NCI-H526 (cell line): Measurements from ENCODE around the gene RABGAP1L.
"Not testable (repeated sequence)": the region's sequence is repeated elsewhere in the genome, so short reads cannot be mapped to it uniquely, and the experiment has no call there.

Experiments used
- DNase-seq, 2 experiments: peaks; one replicate each; lab custom pipeline; 2025; lab: John Stamatoyannopoulos, UW

The RABGAP1L gene

DNA sequence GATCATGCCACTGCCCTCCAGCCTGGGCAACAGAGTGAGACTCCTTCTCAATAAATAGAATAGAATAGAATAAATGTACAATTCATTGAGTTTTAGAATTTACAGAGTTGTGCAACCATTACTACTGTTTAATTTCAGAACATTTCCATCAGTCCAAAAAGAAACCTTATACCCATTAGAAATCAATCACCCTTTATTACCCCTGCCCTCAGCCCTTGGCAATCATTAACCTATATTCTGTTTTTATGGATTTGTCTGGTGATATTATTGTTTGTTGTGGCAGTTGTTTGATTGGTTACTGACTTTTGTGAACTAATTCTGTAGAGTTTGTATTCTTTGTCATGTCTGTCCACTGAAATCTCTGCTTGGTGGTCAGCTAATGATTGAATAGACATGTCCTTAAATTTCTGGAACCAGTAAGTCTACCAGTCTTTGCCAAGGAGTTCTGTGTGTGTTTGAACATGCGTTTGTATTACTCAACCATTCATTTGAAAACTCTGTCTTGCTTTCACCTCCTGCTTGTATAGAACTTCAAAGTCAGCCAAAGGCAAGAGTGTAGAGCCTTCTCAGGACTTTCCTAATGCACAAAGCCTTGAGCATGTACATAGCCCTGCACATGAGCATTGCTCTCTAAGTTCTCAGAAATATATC, 497.2 kb downstream of the RABGAP1L start:
- no peak for DNase-seq

DNA sequence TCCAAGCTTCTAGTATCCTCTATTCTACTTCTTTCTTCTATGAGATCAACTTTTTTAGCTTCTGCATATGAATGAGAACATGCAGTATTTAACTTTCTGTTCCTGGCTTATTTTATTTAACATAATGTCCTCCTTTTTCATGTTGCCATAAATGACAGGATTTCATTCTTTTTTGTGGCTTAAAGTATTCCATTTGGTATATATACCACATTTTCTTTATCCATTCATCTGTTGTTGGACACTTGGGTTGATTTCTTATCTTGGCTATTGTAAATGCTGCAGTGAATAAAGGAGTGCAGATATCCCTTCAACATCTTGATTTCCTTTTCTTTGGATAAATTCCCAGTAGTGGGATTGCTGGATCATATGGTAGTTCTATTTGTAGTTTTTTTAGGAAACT, 498.1 kb downstream of the RABGAP1L start:
- no peak for DNase-seq

DNA sequence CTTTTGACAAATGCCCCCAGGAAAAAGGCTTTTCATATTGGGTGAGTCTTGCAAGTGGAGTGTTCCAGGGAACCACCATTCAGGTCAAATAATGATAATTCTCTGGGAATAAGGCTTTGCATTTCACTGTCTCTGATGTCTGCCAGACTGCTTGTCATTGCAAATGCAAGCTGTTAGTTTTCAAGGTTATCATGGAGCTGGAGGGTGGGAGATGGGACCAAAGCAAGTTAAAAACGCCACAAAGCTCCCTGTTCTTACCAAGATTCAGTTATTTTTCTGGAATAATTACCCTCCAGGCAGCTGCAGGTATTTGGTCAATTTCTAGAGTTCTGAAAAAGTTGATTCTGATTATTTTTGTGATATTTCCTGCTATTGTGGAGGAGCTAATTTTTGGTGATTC, 498.6 kb downstream of the RABGAP1L start:
- DNase-seq = no peak

DNA sequence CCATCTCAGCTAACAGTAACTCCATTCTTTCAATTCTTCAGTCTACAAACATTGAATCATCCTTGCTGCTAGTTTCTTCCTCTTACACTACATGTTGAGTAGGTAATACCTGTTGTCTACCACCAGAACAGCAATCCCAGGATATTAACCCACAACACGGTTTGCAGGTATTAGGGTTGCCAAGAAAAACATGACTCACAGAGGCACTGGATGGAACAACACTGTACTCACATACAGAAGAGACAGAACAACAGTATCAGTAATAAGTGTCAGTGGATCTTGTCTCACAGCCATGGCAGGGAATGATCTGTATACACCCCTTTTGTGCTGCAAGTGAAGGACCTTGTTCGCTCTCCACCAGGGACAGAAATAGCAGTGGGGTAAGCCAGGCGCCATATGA, 500.5 kb downstream of the RABGAP1L start:
- DNase-seq = no peak

DNA sequence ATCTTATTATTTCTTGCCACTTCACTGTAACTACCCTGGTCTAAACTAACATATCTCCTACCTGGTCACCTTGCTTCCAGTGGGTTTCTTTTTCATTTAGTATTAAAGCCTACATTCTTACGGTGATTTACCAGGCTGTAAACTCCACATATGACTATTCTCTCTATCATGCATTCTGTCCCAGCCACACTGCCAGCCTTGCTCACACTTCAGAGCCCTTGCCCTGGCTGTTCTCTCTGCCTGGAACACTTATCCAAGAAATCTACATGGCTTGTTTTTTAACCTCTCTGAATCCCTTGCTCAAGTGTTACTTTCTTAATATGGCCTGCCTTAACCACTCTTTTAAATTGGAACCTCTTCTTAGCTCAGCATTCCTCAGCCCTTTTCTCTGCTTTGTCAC, 501.2 kb downstream of the RABGAP1L start:
- no peak for DNase-seq

DNA sequence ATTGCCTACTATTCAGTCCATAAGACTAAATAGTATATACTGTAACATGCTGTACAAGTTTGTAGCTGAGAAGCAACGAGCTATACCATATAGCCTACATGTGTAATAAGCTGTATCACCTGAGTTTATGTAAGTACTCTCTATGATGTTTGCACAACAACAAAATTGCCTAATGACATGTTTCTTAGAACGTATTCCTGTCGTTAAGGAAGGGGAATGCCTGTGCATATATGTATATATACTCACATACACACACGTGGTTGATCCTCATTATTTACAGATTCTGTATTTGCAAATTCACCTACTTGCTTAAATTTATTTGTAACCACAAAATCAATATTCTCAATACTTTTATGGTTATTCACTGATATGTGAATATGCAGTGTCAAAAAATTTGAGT, 504.0 kb downstream of the RABGAP1L start:
- DNase-seq = no peak

DNA sequence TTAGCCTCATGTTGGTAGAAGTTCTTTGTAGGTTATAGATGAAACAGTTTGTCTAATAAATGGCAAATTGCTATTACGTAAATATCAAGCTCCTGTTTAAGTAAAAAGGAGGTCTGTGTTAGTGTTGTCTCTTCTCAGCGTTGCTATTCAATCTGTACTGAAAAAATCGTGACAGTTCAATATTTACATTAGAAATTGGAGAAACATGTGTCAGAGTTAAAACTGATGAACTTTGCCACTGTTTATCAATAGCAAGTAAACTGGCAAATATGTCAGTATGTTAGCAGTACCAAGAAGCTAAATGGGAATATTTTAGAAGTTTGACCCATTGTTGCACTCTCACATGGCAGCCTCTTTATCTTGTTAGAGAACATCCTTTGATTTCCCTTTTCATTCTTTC, 506.9 kb downstream of the RABGAP1L start:
- DNase-seq = no peak

DNA sequence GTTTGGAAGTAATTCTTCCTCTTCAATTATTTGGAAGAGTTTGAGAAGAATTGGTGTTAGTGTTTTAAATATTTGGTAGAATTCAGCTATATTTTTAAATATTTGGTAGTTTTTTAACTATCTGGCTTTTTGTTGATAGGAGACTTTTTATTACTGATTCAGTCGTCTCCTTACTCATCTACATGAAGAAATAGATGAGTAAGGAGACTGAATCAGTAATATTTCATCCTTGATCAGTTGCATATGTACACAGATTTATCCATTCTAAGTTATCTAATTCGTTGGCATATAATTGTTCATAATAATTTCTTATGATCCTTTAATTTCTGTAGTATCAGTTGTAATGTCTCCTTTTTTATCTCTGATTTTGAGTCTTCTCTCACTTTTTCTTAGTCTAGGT, 512.5 kb downstream of the RABGAP1L start:
- DNase-seq = no peak

DNA sequence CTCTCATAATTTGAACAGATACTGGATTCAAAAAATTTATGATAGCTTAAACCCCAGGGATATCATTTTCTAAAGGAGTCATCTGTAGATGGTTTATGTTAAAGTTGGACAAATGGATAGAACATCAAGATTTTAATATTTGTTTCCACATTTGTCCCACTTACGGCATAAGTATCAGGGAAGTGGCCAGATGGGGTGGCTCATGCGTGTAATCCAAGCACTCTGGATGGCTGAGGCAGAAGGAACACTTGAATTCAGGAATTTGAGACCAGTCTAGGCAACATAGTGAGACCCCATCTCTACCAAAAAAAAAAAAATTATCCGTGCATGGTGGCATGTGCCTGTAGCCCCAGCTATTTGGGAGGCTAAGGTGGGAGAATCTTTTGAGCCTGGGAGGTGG, 517.5 kb downstream of the RABGAP1L start:
- no peak for DNase-seq

DNA sequence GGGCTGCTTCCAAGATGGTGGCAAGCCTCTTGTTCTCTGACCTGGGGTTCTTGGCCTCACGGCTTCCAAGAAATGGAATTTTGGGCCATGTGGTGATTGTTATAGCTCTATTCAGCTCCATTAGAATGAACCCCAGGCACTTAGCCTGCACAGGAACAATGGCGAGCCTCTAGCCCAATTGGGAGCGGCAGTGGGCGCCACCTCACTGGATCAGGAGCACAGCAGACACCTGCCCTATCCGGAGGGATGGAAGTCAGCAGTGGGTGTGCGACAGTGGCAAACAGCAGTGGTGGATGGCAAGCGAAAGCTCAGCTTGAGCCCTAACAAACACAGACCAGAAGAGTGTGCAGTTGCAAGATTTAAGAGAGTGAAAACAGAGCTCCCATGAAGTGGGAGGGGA, 519.3 kb downstream of the RABGAP1L start:
- DNase-seq = no peak

DNA sequence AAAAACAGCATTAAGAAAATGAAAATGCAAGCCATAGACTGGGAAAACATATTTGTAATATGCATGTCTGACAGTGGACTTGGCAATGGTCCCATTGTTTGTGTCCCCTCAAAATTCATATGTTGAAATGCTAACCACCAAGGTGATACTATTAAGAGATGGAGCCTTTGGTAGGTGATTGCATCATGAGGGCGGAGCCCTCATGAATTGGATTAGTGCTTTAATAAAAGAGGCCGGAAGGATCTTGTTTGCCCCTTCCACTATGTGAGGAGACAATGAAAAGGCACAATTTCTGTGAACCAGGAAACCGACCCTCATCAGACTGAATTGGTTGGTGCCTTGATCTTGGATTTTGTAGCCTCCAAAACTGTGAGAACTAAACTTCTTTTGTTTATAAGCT, 520.8 kb downstream of the RABGAP1L start:
- no peak for DNase-seq

DNA sequence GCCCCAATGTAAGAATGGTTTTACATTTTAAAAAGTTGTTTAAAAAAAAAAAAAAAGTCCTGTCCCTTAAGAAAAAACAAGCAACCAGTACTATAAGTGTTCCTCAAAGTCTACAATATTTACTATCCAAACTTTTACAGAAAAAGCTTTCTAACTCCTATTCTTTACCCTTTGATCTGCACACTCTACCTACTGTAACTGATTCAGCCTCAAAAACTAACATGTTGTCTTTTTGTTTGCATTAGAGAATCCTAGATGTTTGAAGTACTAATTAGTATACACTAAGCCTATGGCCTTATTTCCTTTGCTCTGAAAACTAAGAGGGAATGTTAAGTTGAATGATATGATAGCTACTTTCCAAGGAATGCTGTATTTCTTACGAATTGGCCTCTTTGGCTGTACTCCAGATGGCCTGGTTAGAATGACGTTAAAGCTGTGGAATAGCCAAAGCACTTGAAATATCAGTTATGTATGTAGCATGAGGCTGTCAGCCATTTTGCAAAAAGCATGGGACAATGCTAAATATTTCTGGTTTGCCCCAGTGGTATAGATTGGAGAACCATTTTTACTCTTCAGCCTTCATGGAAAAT, 523.2 kb downstream of the RABGAP1L start:
- DNase-seq = no peak

DNA sequence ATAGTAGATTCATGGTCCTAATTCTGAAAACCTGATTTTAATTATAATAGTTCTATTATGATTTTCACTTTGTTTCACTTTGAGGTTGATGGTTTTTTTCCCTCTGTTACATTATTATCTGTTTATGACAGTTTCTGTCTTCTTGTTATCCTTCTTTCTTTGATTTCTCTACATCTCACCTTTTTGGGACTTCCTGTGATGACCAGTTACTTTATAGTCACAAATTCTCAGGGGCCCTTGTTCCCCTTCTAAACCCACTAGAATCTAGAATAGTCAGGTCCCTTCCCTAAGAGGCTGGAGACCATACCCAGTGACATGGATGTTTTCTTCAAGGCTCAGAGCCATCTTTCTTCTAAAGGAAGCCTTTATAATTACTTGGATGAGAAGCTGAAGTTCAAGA, 526.9 kb downstream of the RABGAP1L start:
- no peak for DNase-seq

DNA sequence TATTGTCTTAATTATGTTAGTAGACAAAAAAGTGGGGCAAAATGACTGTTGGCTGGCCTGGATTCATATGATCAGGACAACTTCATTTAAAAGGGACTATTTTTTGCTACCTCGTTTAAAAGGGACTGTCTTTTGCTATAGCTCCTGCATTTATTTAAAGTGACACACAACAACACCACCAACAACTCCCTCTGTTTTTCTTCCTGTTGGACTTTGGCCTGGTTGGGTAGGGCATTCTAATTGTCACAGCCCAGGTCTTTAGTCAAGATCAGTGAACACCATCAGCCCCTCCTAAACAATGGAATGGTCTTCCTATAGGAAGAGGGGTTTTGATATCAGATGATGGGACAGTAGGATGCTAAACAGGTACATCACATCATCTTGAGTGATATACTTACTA, 530.2 kb downstream of the RABGAP1L start:
- DNase-seq = peak; percentile 17 to 32

DNA sequence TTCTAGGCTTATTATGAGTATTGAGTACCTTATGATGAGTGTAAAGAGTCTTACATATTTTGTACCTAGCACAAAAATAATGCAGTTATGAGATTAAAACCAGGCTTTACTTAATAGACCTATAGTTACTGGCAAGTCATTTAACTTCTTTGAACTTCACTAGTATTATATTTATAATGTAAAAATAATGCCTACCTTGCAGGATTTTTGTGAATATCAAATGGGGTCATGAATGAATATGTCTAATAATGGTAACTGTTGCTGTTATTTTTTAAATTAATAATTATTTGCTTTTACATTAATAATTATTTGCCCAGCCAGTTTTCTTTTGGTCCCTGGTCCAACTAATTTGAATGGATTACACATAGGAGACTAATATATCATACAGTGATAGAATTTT, 530.9 kb downstream of the RABGAP1L start:
- no peak for DNase-seq

DNA sequence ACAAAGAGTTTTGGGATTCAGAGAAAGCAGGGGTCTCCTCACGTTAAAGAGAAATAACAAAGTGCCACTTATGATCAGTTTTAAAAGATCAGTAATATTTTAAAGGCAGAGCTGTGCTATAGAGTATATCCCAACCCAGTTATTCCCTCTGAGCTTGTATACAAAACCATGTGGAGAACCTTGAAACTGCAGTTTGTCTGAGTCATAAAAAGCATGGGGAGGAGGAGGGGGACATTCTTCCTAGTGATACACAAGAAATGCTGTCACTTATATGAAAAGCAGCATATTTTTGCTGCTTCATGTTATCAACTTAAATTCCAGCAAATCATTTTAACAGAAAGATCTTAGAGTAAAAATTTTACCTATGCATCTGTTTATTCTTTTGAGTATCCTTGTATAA, 533.0 kb downstream of the RABGAP1L start:
- DNase-seq = no peak

DNA sequence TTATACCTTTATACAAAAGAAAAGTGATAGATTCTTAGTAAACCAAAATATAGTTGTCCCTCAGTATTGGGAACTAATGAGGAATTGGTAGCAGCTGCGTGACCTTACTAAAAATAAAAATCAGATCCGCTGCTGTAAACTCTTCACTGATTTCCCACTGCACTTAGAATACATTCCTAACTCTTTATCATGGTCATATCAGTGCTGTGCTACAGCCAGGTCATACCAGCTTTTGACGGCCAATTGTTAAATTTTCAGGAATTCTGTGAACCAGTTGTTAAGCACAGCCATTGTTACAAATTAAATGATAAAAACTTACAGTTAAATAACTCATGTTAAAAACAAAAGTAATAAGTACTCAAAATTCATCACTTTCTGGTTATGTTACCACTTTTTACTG, 533.8 kb downstream of the RABGAP1L start:
- DNase-seq = no peak

DNA sequence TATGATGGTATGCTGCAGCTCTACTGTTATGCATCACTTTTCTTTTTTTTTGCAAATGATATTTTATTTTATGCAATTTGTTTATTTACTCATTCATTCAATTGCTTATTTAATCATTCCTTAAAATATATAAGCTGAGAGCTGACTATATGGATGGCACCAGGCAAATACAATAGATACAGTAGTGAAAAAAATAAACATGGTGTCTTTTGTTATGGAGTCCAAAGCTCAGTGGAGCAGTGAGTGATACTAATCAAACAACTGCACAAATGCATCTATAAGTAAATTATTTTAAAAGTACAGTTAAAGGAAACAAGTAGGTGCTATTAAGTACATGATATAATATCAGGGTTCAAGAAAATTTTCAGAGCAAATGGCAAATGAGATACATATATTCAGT, 534.2 kb downstream of the RABGAP1L start:
- DNase-seq = not testable (repeated sequence)

DNA sequence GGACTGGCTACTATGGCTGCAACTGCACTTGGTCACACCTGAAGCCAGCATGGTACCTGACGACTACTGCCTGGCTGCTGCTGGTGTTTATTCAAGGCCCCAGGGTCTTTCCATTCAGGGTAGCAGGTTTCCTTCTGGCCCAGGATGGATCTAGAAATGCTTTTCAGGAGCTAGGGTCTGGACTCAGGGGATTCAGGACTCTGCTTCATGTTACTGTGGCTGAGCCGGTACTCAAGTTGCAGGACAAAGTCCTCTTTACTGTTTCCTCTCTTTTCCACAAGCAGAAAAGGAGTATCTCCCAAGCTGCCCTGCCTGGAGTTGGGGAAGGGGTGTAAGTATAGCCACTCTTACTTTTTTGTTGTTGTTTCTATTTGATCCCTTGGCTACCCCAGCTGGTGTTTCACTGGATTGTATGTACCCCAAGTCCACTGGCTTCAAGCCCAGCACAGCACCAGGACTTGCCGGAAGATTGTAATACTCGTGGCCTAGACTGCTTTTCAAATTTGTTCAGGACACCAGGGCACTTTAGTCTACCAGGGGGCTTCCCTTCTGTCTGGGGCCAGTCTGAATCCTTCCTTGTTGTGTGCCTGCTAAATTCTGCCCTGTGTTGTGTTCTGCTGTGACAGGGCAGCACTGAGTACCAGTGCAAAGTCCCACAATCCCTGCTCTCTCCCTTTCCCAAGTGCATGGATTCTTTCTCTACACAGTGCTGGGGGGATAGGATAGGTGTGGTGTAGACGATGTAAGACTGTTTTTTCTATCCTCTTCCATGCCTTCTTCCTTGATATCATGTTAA, 536.9 kb downstream of the RABGAP1L start:
- DNase-seq = no peak

DNA sequence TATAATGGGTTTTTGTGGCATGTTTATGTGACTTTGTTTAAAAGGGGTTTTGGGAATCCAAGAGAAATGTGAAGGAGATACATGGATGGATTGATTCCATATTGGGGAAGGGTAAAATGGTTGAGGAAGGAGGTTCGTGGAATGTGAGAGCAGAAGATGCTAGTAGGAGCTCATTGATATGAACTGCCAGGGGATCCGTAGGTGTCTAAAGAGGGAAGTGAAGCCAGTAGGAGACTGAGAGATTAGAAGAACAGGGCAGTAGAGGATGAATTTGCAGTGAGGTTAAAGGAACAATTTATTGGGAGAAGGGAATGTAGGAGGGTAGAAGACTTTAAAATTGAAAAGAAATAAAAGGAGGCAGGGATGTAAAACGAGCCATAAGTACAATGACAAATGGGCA, 541.0 kb downstream of the RABGAP1L start:
- DNase-seq = no peak

DNA sequence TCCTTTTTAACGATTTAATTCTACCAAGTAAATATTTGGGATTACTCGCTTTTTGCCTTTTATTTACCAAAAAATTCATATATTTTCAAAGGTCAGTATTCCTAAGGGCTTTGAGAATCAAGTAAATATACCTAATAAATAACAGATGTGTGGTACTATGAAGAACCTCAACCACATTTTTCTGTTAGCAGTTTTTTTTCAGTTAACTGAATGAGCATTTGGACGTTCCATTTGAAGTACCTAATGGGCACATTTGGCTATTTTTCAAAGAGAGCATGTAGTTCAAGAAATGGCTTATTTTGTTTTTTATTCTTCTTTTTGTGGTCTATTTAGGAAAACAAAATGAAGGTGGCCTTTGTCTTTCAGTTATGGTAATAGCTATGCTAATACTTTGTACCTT, 541.5 kb downstream of the RABGAP1L start:
- DNase-seq = no peak

DNA sequence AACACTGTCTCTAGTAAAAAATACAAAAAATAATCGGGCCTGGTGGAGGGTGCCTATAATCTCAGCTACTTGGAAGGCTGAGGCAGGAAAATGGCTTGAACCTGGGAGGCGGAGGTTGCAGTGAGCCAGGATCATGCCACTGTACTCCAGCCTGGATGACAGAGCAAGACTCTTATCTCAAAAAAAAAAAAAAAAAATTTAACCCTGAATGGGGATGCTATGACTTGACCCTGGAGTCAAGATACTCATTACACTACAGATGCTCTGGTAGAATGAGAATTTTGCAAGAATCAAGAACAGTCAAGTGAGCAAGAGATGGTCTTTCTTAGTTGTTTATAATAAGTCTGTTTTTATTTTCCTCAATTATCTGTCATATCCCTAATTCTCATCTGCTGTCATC, 542.2 kb downstream of the RABGAP1L start:
- DNase-seq = no peak

DNA sequence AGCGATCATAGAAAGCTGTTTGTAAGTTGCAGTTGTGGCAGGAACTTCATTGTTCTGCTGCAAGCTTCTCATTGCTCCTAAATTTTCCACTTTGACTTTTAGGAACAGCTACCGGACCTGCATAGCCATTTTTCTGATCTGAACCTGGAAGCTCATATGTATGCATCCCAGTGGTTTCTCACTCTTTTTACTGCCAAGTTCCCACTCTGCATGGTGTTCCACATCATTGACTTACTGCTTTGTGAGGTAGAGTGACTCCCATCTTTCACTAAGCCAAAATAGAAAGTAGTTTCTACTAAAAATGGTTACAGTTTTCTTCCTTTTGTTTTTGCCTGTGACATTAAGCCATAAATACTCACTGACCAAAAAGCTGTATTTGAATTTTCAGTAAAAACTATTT, 542.7 kb downstream of the RABGAP1L start:
- peak; percentile 17 to 63 for DNase-seq

DNA sequence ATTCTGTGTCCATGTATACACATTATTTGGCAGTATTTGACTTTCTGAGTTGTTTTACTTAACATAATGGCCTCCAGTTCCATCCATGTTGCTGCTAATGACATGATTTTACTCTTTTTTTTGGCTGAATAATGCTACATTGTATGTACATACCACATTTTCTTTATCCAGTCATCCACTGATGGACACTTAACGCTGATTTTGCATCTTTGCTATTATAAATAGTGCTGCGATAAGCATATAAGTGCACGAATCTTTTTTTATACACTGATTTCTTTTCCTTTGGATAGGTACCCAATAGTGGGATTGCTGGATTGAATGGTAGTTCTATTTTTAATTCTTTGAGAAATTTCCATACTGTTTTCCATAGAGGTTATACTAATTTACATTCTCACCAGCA, 544.0 kb downstream of the RABGAP1L start:
- DNase-seq = peak; percentile 60 to 80
